NB4 (cell line): Measurements from ENCODE around the gene CDH18.

Source experiments
- CTCF ChIP-seq: IDR thresholded peaks from one replicate; pipeline ENCODE4 v1.5.1; 2012; ENCODE audit warnings: low read depth, low read length
- MAX ChIP-seq: IDR thresholded peaks from 2 replicates; pipeline ENCODE4 v1.6.1; 2011; ENCODE audit warnings: low read depth, low read length
- POLR2A ChIP-seq: IDR thresholded peaks from 2 replicates; pipeline ENCODE4 v1.6.1; 2011; ENCODE audit warnings: mild to moderate bottlenecking; ENCODE audit not compliant: insufficient read length; ENCODE audit errors: extremely low read depth

- TF ChIP-seq CTCF = no peak
- no peak for TF ChIP-seq POLR2A
- no peak for TF ChIP-seq MAX
Observed at GRCh38 chr5:19739671-19740070, 248.3 kb downstream of the CDH18 start.
